Measurements from ENCODE around the gene TBC1D8. TPM values are rescaled to one million over a fixed set of nuclear protein-coding genes. Genes with fewer than 3 reads are reported as not detected.

Gene TBC1D8
- total and polyA plus RNA-seq, 2 of the 8 experiments (the other 6 are each of a cell fraction or from before 2014, with no cell fraction given) = 20.8 to 21.8 TPM

GRCh38 chr2:101018934-101019333 lies 132.2 kb downstream of the TBC1D8 start (continued):
- no peak for TF ChIP-seq CHD7 (IDR thresholded peaks at IDR 0.05; ENCODE audit: insufficient replicate concordance, low read length)
- TF ChIP-seq MAX (IDR thresholded peaks at IDR 0.05) = no peak
- TF ChIP-seq TBP (IDR thresholded peaks at IDR 0.05; ENCODE audit: low read depth, low read length) = no peak
- TF ChIP-seq YY1 (IDR thresholded peaks at IDR 0.05; ENCODE audit: low read depth, low read length) = no peak
- TF ChIP-seq NRF1 (IDR thresholded peaks at IDR 0.05; ENCODE audit: low read depth, low read length) = no peak
- no peak for TF ChIP-seq SP4 (IDR thresholded peaks at IDR 0.05; ENCODE audit: low read length)
- no peak for TF ChIP-seq POLR2A (IDR thresholded peaks at IDR 0.05; ENCODE audit: control extremely low read depth in 1 of 2, low read depth in 2 of 2, low read length in 2 of 2)
- no peak for TF ChIP-seq PHF8 (conservative IDR thresholded peaks at IDR 0.05; ENCODE audit: low read depth, low read length)
- TF ChIP-seq SP2 (IDR thresholded peaks at IDR 0.05; ENCODE audit: low read length) = no peak
- TF ChIP-seq CBX8 (IDR thresholded peaks at IDR 0.05; ENCODE audit: borderline replicate concordance, low read depth, low read length) = no peak
- no peak for TF ChIP-seq TCF12 (IDR thresholded peaks at IDR 0.05; ENCODE audit: low read depth, low read length)
- no peak for TF ChIP-seq KDM4A (IDR thresholded peaks at IDR 0.05; ENCODE audit: low read depth, low read length, severe bottlenecking)
